Esophagus muscularis mucosa (tissue), 4 donors: ENCODE data around the gene FHOD1.

ENCODE experiments used
- CTCF ChIP-seq, 3 experiments: fragments of 200-600 bp in 2 of 3; fragments of 450-650 bp in 1 of 3; sonication (generic) in 2 of 3; IDR thresholded peaks; one replicate each; pipeline ENCODE4 v1.5.1; 2017 to 2019; ENCODE audit warnings: antibody characterized with exemption in 3 of 3, mild to moderate bottlenecking in 2 of 3, moderate library complexity in 1 of 3
- EP300 ChIP-seq: sonication (generic); formaldehyde crosslinking; IDR thresholded peaks from one replicate; pipeline ENCODE4 v1.6.1; 2017; ENCODE audit warnings: antibody characterized with exemption
- POLR2A ChIP-seq: fragments of 450-650 bp; IDR thresholded peaks from one replicate; pipeline ENCODE4 v1.6.1; 2017; ENCODE audit warnings: antibody characterized with exemption, moderate library complexity, mild to moderate bottlenecking, low read depth

- TF ChIP-seq EP300: no peak
- TF ChIP-seq POLR2A: no peak
- TF ChIP-seq CTCF (IDR thresholded peaks at IDR 0.05): no peak
Observed at GRCh38 chr16:67278773-67279295, 31.6 kb upstream of the FHOD1 start.
